ENCODE results near the gene MRPS6. TPM values are rescaled to one million over a fixed set of nuclear protein-coding genes. Genes with fewer than 3 reads are reported as not detected.

The MRPS6 gene
- total RNA-seq, 1 experiment from 2014 or later, result 115 TPM

- POLR2A ChIA-PET (ENCODE audit: low non-redundant PET), result no interaction called here
- no TSS peak for BruUV-seq (replicated peaks)
- no peak for DNase-seq (ENCODE audit: low spot score)
- intact Hi-C loops (cut with micrococcal nuclease; ENCODE audit: unreplicated experiment), result no loop called here
- CTCF ChIA-PET, result interaction anchor here (0.6 kb wide), 1 partner anchor 288 kb away, joined by 3 read pairs; the partner anchor contains the start of gene KCNE2
- Histone ChIP-seq H3K27me3 (replicated peaks; ENCODE audit: insufficient read depth, low read depth, low read length, poor library complexity) (no peaks in the 10 kb centered on the region), H3K9me3 (ENCODE audit: low read depth, low read length, poor library complexity, severe bottlenecking) (no peaks in the 10 kb centered on the region), H3K4me1 (ENCODE audit: insufficient read depth, low read length, poor library complexity, severe bottlenecking) (peaks cover 19% of the 10 kb centered on the region), H3K36me3 (ENCODE audit: insufficient read depth, low read length, poor library complexity, severe bottlenecking) (peaks cover 9% of the 10 kb centered on the region), H3K27ac (ENCODE audit: low read depth, low read length, poor library complexity, severe bottlenecking) (no peak overlapping the region), H3K4me3 (ENCODE audit: low read depth, low read length, poor library complexity, severe bottlenecking) (no peak overlapping the region)
- TF ChIP-seq EZH2 (IDR thresholded peaks at IDR 0.05; ENCODE audit: borderline replicate concordance, low read depth, low read length, poor library complexity, severe bottlenecking), result no peak
Observed at GRCh38 chr21:34075760-34076660, 2.6 kb downstream of the MRPS6 start.

GRCh38 chr21:34076835-34077234, 3.5 kb downstream of the MRPS6 start:
- Histone ChIP-seq H3K27me3 (replicated peaks; ENCODE audit: insufficient read depth, low read depth, low read length, poor library complexity) (no peaks in the 10 kb centered on the region), H3K9me3 (ENCODE audit: low read depth, low read length, poor library complexity, severe bottlenecking) (no peaks in the 10 kb centered on the region), H3K36me3 (ENCODE audit: insufficient read depth, low read length, poor library complexity, severe bottlenecking) (peaks cover 9% of the 10 kb centered on the region), H3K4me3 (ENCODE audit: low read depth, low read length, poor library complexity, severe bottlenecking) (no peak overlapping the region), H3K4me1 (ENCODE audit: insufficient read depth, low read length, poor library complexity, severe bottlenecking) (peaks cover 19% of the 10 kb centered on the region), H3K27ac (ENCODE audit: low read depth, low read length, poor library complexity, severe bottlenecking) (no peak overlapping the region)
- POLR2A ChIA-PET (ENCODE audit: low non-redundant PET), result no interaction called here
- BruUV-seq (replicated peaks), result no TSS peak
- intact Hi-C loops (cut with micrococcal nuclease; ENCODE audit: unreplicated experiment), result no loop called here
- TF ChIP-seq EZH2 (IDR thresholded peaks at IDR 0.05; ENCODE audit: borderline replicate concordance, low read depth, low read length, poor library complexity, severe bottlenecking) (no peak), CTCF (conservative IDR thresholded peaks at IDR 0.05; ENCODE audit: low read depth, low read length) (no peak)
- no peak for DNase-seq (ENCODE audit: low spot score)
- CTCF ChIA-PET, result interaction anchor here (0.6 kb wide), 1 partner anchor 287 kb away, joined by 3 read pairs; the partner anchor contains the start of gene KCNE2

- BruUV-seq (replicated peaks), result no TSS peak
- Histone ChIP-seq H3K4me3 (ENCODE audit: low read depth, low read length, poor library complexity, severe bottlenecking) (no peak overlapping the region), H3K27ac (ENCODE audit: low read depth, low read length, poor library complexity, severe bottlenecking) (no peak overlapping the region), H3K4me1 (ENCODE audit: insufficient read depth, low read length, poor library complexity, severe bottlenecking) (peaks cover 19% of the 10 kb centered on the region), H3K27me3 (replicated peaks; ENCODE audit: insufficient read depth, low read depth, low read length, poor library complexity) (no peaks in the 10 kb centered on the region), H3K9me3 (ENCODE audit: low read depth, low read length, poor library complexity, severe bottlenecking) (no peaks in the 10 kb centered on the region), H3K36me3 (ENCODE audit: insufficient read depth, low read length, poor library complexity, severe bottlenecking) (peaks cover 9% of the 10 kb centered on the region)
- no peak for TF ChIP-seq EZH2 (IDR thresholded peaks at IDR 0.05; ENCODE audit: borderline replicate concordance, low read depth, low read length, poor library complexity, severe bottlenecking)
- no peak for TF ChIP-seq CTCF (conservative IDR thresholded peaks at IDR 0.05; ENCODE audit: low read depth, low read length)
- DNase-seq (ENCODE audit: low spot score), result no peak
- CTCF ChIA-PET, result no interaction called here
- POLR2A ChIA-PET (ENCODE audit: low non-redundant PET), result no interaction called here
- intact Hi-C loops (cut with micrococcal nuclease; ENCODE audit: unreplicated experiment), result no loop called here
Observed at GRCh38 chr21:34077888-34078287, 4.5 kb downstream of the MRPS6 start.
